B cell (primary cell): ENCODE results near the gene CRABP1. TPM values are rescaled to one million over a fixed set of nuclear protein-coding genes. Genes with fewer than 3 reads are reported as not detected.

Experiments
- ATAC-seq: fragments of 200-7000 bp; cut with Tn5 transposase; one replicate; pipeline ENCODE4 v1.10.0; 2021; ENCODE audit warnings: low read depth, mild to moderate bottlenecking, moderate number of reproducible peaks, moderate library complexity
- CTCF ChIA-PET: fragments of 350-600 bp; sonication (Branson Sonifier 250); formaldehyde crosslinking; loops from one replicate; lab custom pipeline; 2021; ENCODE audit warnings: antibody characterized with exemption, inconsistent platforms; lab: Charles Lee
- POLR2A ChIA-PET: fragments of 350-600 bp; sonication (Branson Sonifier 250); formaldehyde crosslinking; loops from one replicate; lab custom pipeline; 2021; ENCODE audit warnings: antibody characterized with exemption; lab: Charles Lee
- DNase-seq: peaks from one replicate; pipeline ENCODE4 v3.0.0; 2013
- H2AFZ ChIP-seq: 2 replicates; pipeline ENCODE4 v1.6.1; 2012; ENCODE audit warnings: mild to moderate bottlenecking, low read depth, low read length; ENCODE audit not compliant: insufficient read depth, poor library complexity, severe bottlenecking
- H3K27ac ChIP-seq, 2 donors: 1 replicate in 1 of 2; 2 replicates in 1 of 2; pipeline ENCODE4 v1.5.1; 2012 to 2013; ENCODE audit warnings: low read length in 2 of 2, mild to moderate bottlenecking in 2 of 2, moderate library complexity in 1 of 2
- H3K27me3 ChIP-seq, 4 experiments: fragments of 200-600 bp in 1 of 4; sonication (generic) in 1 of 4; replicated peaks in 1 of 4; 1 replicate in 2 of 4; 2 replicates in 2 of 4; pipeline versions ENCODE4 v1.6.1 to v1.7.0; 2013 to 2016; ENCODE audit warnings: low read length in 3 of 4, mild to moderate bottlenecking in 2 of 4, mixed read lengths in 1 of 4, moderate library complexity in 1 of 4; ENCODE audit not compliant: insufficient read depth in 4 of 4, control insufficient read depth in 3 of 4; ENCODE audit errors: control extremely low read depth in 1 of 4
- H3K36me3 ChIP-seq, 2 experiments: replicated peaks in 1 of 2; 1 replicate in 1 of 2; 2 replicates in 1 of 2; pipeline versions ENCODE4 v1.6.1 to v1.7.1; 2013; ENCODE audit warnings: low read length in 1 of 2; ENCODE audit not compliant: insufficient read depth in 2 of 2, control insufficient read depth in 1 of 2; ENCODE audit errors: control extremely low read depth in 1 of 2, extremely low read depth in 1 of 2
- H3K4me1 ChIP-seq, 2 donors: fragments of 200-600 bp in 1 of 2; sonication (generic) in 1 of 2; 1 replicate in 1 of 2; 2 replicates in 1 of 2; pipeline versions ENCODE4 v1.5.1 to v1.6.1; 2013 to 2017; ENCODE audit warnings: low read length in 2 of 2; ENCODE audit not compliant: control insufficient read depth in 2 of 2, insufficient read depth in 2 of 2
- H3K4me2 ChIP-seq: replicated peaks from 2 replicates; pipeline ENCODE3; 2012; ENCODE audit warnings: mild to moderate bottlenecking, low read depth, low read length; ENCODE audit not compliant: poor library complexity, severe bottlenecking
- H3K4me3 ChIP-seq, 5 experiments: fragments of 200-600 bp in 1 of 5; sonication (generic) in 1 of 5; 1 replicate in 3 of 5; 2 replicates in 2 of 5; pipeline versions ENCODE4 v1.5.1 to v1.7.0; 2011 to 2016; ENCODE audit warnings: low read length in 4 of 5, mild to moderate bottlenecking in 4 of 5, low read depth in 2 of 5, control low read depth in 1 of 5, moderate library complexity in 1 of 5; ENCODE audit not compliant: insufficient read depth in 1 of 5; ENCODE audit errors: control extremely low read depth in 1 of 5, extremely low read depth in 1 of 5
- H3K79me2 ChIP-seq: fragments of 200-600 bp; sonication (generic); one replicate; pipeline ENCODE4 v1.6.0; 2016; ENCODE audit warnings: low read length; ENCODE audit not compliant: control insufficient read depth, insufficient read depth
- H3K9ac ChIP-seq: fragments of 200-600 bp; sonication (generic); 2 replicates; pipeline ENCODE4 v1.6.1; 2017; ENCODE audit warnings: mild to moderate bottlenecking, low read length, moderate library complexity
- H3K9me3 ChIP-seq, 3 donors: one replicate each; pipeline versions ENCODE4 v1.6.1 to v1.7.1; 2013; ENCODE audit warnings: low read length in 2 of 3; ENCODE audit not compliant: control insufficient read depth in 2 of 3, insufficient read depth in 1 of 3; ENCODE audit errors: control extremely low read depth in 1 of 3
- H4K20me1 ChIP-seq: 2 replicates; pipeline ENCODE4 v1.6.0; 2012; ENCODE audit warnings: mild to moderate bottlenecking, low read length; ENCODE audit not compliant: insufficient read depth, control insufficient read depth, poor library complexity, severe bottlenecking
- H3K27ac Mint-ChIP-seq: one replicate; pipeline ENCODE4 v1.8.0; 2021; ENCODE audit warnings: mixed read lengths
- H3K27me3 Mint-ChIP-seq: one replicate; pipeline ENCODE4 v1.8.0; 2021; ENCODE audit warnings: mixed read lengths
- H3K4me1 Mint-ChIP-seq: one replicate; pipeline ENCODE4 v1.8.0; 2021; ENCODE audit warnings: mixed read lengths
- H3K4me3 Mint-ChIP-seq: one replicate; pipeline ENCODE4 v1.8.0; 2021; ENCODE audit warnings: mixed read lengths
- H3K9me3 Mint-ChIP-seq: one replicate; pipeline ENCODE4 v1.8.0; 2022; ENCODE audit warnings: mixed read lengths; ENCODE audit not compliant: insufficient read depth
- EZH2 ChIP-seq: IDR thresholded peaks from 2 replicates; pipeline ENCODE4 v1.6.1; 2012; ENCODE audit warnings: borderline replicate concordance, low read depth, mild to moderate bottlenecking, moderate library complexity, low read length; ENCODE audit not compliant: insufficient read depth, poor library complexity, severe bottlenecking
- WGBS: methylation state at CpG from one replicate; pipeline ENCODE4 v1.1.5; 2013; ENCODE audit warnings: missing lambda C conversion rate; ENCODE audit not compliant: insufficient coverage; 5-methylcytosine and 5-hydroxymethylcytosine counted together
- intact Hi-C: fragments of 100-400 bp; cut with micrococcal nuclease; formaldehyde crosslinking; loops from one replicate; pipeline ENCODE4 v1.10.0; 2022
- polyA plus RNA-seq: library from polyadenylated mRNA; depleted of rRNA; stranded (reverse); fragments of >200 nt; gene quantifications from 2 replicates; pipeline ENCODE4 v1.2.3, GENCODE V29; 2012
- total RNA-seq, 2 donors: library from RNA; stranded (reverse); fragments of 120-200 nt in 1 of 2; gene quantifications; 1 replicate in 1 of 2; 2 replicates in 1 of 2; pipeline versions ENCODE4 v1.2.3 to v1.2.4, GENCODE V29; 2013 to 2022
- TF ChIP-seq, protein P1 (sequence below): fragments of 200-600 bp; IDR thresholded peaks from one replicate; pipeline ENCODE4 v1.8.0; 2022; ENCODE audit warnings: antibody characterized with exemption, mild to moderate bottlenecking

CRABP1 gene
- total and polyA plus RNA-seq, 2 donors (not counting 1 experiment from before 2014, with no cell fraction given): not detected

DNA sequence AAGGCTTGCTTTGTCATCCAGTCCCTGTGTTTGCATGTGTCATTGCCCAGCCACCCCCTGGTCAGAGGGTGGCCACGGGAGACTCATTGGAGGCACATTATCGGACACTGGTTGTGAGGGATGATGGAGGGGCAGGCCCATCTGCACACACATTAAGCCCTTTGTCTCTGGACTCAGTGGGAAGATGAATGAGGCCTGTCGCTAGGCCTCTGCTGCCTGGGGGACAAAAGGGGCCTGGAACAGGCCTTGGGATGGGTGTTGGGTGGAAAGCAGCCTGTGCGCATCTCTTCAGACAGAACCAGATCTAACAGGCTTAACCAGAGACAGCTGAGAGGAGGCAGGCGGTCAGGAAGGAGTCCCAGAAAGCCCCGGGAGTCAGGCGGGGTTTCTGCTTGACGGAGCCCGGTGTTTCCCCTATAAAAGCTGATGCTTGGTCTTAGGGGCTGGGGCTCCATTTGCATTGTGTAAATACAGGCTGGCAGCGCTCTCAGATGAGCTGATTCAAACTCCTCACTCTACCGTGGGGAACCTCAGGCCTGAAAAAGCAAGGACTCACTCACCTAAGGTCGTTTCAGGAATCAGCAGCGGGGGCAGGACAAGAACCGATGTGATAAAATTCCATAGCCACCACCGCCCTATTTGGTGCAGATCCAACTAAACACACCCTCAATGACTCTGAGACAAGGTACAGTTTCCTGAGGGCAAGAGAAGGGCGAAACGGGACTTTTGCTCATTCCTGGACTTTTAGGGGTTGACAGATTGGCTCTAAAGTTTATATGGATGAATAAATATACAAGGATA, 23.7 kb upstream of the CRABP1 start:
- Mint-ChIP-seq H3K4me1 (no peaks in the 10 kb centered on the region), H3K27ac (no peak overlapping the region), H3K4me3 (no peak overlapping the region), H3K9me3 (no peaks in the 10 kb centered on the region), H3K27me3 (no peaks in the 10 kb centered on the region)
- H3K9me3 ChIP-seq: no peaks in the 10 kb centered on the region
- TF ChIP-seq, protein P1, sequence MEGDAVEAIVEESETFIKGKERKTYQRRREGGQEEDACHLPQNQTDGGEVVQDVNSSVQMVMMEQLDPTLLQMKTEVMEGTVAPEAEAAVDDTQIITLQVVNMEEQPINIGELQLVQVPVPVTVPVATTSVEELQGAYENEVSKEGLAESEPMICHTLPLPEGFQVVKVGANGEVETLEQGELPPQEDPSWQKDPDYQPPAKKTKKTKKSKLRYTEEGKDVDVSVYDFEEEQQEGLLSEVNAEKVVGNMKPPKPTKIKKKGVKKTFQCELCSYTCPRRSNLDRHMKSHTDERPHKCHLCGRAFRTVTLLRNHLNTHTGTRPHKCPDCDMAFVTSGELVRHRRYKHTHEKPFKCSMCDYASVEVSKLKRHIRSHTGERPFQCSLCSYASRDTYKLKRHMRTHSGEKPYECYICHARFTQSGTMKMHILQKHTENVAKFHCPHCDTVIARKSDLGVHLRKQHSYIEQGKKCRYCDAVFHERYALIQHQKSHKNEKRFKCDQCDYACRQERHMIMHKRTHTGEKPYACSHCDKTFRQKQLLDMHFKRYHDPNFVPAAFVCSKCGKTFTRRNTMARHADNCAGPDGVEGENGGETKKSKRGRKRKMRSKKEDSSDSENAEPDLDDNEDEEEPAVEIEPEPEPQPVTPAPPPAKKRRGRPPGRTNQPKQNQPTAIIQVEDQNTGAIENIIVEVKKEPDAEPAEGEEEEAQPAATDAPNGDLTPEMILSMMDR: no peak
- TF ChIP-seq EZH2: no peak
- WGBS: 90% methylated on average over 14 of the region's 17 CpGs
- no peaks in the 10 kb centered on the region for H3K27me3 ChIP-seq
- no peak overlapping the region for H2AFZ ChIP-seq
- DNase-seq (no peak), ATAC-seq (no peak)
- H3K4me2 ChIP-seq: no peak overlapping the region
- no peak overlapping the region for H3K27ac ChIP-seq
- CTCF ChIA-PET: no interaction called here
- no peaks in the 10 kb centered on the region for H3K36me3 ChIP-seq
- POLR2A ChIA-PET: no interaction called here
- H3K4me3 ChIP-seq: no peak overlapping the region
- no peaks in the 10 kb centered on the region for H4K20me1 ChIP-seq
- H3K4me1 ChIP-seq: no peaks in the 10 kb centered on the region
- intact Hi-C loops: no loop called here
- no peaks in the 10 kb centered on the region for H3K79me2 ChIP-seq
- H3K9ac ChIP-seq: no peak overlapping the region

DNA sequence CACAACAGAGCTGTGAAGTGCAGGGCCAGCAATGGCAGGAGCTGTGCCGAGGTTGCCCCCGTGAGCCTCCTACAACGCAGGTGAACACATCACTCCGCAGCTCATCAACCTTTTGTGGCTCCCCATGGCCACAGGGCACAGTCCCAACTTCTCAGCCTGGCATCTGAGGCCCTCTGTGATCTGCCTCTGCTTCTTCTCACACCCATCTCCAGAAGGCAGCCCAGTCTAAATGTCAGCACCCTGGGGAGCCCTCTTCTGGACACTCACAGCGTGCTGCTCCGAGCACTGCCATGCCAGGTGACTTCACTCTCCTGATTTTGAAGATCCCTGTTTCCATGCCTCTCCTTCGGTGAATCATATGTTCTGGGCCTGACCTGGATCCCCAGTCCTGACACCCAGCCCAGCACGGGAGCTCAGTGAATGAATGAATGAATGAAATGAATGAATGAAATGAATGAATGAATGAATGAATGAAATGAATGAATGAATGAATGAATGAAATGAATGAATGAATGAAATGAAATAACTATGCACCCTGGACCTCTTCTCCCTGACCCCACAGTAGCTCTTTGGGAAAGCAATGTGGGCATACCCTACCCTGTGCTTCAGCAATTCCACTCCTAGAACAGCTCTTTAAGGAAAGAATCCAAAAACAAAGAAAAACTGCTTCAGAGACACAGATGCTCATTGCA, 22.9 kb upstream of the CRABP1 start:
- POLR2A ChIA-PET: no interaction called here
- no peaks in the 10 kb centered on the region for H3K9me3 Mint-ChIP-seq
- no peak overlapping the region for H2AFZ ChIP-seq
- no peaks in the 10 kb centered on the region for H3K9me3 ChIP-seq
- DNase-seq (no peak), ATAC-seq (no peak)
- intact Hi-C loops: no loop called here
- no peaks in the 10 kb centered on the region for H3K27me3 Mint-ChIP-seq
- no peak overlapping the region for H3K4me3 Mint-ChIP-seq
- no peak overlapping the region for H3K4me3 ChIP-seq
- H3K36me3 ChIP-seq: no peaks in the 10 kb centered on the region
- no peak overlapping the region for H3K27ac ChIP-seq
- no peaks in the 10 kb centered on the region for H3K79me2 ChIP-seq
- H3K27me3 ChIP-seq: no peaks in the 10 kb centered on the region
- H3K4me1 Mint-ChIP-seq: no peaks in the 10 kb centered on the region
- no peak for TF ChIP-seq EZH2
- TF ChIP-seq, protein P1: no peak
- no peaks in the 10 kb centered on the region for H4K20me1 ChIP-seq
- H3K4me1 ChIP-seq: no peaks in the 10 kb centered on the region
- WGBS: 94% methylated on average over 8 of the region's 8 CpGs
- no peak overlapping the region for H3K27ac Mint-ChIP-seq
- H3K4me2 ChIP-seq: no peak overlapping the region
- no peak overlapping the region for H3K9ac ChIP-seq
- CTCF ChIA-PET: no interaction called here
